Muscle layer of duodenum (tissue), 2 donors: ENCODE results near the gene SLC9C2.
"Not testable (repeated sequence)": the region's sequence is repeated elsewhere in the genome, so short reads cannot be mapped to it uniquely, and the experiment has no call there.

ENCODE experiments used
- H3K27ac ChIP-seq: one replicate; pipeline ENCODE4 v1.7.0; 2013; ENCODE audit warnings: mild to moderate bottlenecking, low read length
- H3K27me3 ChIP-seq: one replicate; pipeline ENCODE4 v1.7.0; 2013; ENCODE audit warnings: low read depth, mild to moderate bottlenecking, control low read depth, low read length
- H3K36me3 ChIP-seq, 2 donors: one replicate each; pipeline ENCODE4 v1.7.0; 2013; ENCODE audit warnings: low read length in 2 of 2, control low read depth in 1 of 2, mild to moderate bottlenecking in 1 of 2; ENCODE audit not compliant: insufficient read depth in 2 of 2, control insufficient read depth in 1 of 2
- H3K4me1 ChIP-seq, 2 donors: one replicate each; pipeline ENCODE4 v1.7.0; 2013; ENCODE audit warnings: low read length in 2 of 2, mild to moderate bottlenecking in 2 of 2, control low read depth in 1 of 2, moderate library complexity in 1 of 2; ENCODE audit not compliant: insufficient read depth in 2 of 2, control insufficient read depth in 1 of 2
- H3K4me3 ChIP-seq, 2 donors: one replicate each; pipeline ENCODE4 v1.7.0; 2013; ENCODE audit warnings: low read length in 2 of 2, low read depth in 1 of 2, mild to moderate bottlenecking in 1 of 2
- H3K9me3 ChIP-seq, 2 donors: one replicate each; pipeline ENCODE4 v1.7.0; 2013; ENCODE audit warnings: low read length in 2 of 2, control low read depth in 1 of 2, mild to moderate bottlenecking in 1 of 2; ENCODE audit not compliant: control insufficient read depth in 1 of 2
- donor health status: healthy.

Gene SLC9C2

GRCh38 chr1:173603056-173603591 is at the start of gene SLC9C2:
TSS of gene SLC9C2 (minus strand) at chr1:173603072. CDS start at chr1:173601776, 1,296 bp downstream.
- no peaks in the 10 kb centered on the region for H3K9me3 ChIP-seq
- no peak within 1 kb of the TSS for H3K27ac ChIP-seq
- H3K36me3 ChIP-seq: no peaks in the 10 kb centered on the region
- no peaks in the 10 kb centered on the region for H3K27me3 ChIP-seq
- peak within 1 kb of the TSS in 1 of 2 donors; percentile 35 for H3K4me3 ChIP-seq
- H3K4me1 ChIP-seq: no peaks in the 10 kb centered on the region

- no peaks in the 10 kb centered on the region for H3K27me3 ChIP-seq
- no peak overlapping the region for H3K4me3 ChIP-seq
- no peak overlapping the region for H3K27ac ChIP-seq
- H3K36me3 ChIP-seq: no peaks in the 10 kb centered on the region
- H3K9me3 ChIP-seq: no peaks in the 10 kb centered on the region
- no peaks in the 10 kb centered on the region for H3K4me1 ChIP-seq
Measured at GRCh38 chr1:173648880-173649605, 46.2 kb upstream of the SLC9C2 start.

DNA sequence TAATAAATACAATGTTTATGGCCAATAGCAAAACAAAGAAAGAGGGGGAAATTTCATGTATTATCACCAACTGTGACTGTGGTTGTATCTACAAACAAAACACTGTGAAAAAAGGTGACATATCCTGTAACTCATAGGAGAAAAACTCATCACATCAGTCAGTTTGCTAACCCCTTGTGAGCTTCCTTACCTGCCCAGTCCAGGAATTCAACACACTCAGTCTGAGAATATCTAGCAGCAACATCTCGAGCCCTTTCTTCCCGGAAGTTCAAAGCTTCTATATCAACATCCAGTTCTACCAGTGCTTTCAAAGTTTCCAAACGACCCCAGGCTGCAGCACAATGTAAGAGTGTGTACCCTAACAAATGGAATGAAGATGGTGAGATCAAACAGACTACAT is 43.8 kb upstream of the SLC9C2 start:
- Histone ChIP-seq H3K9me3 (no peaks in the 10 kb centered on the region), H3K4me1 (no peaks in the 10 kb centered on the region), H3K36me3 (no peaks in the 10 kb centered on the region), H3K27me3 (no peaks in the 10 kb centered on the region), H3K4me3 (no peak overlapping the region), H3K27ac (no peak overlapping the region)

GRCh38 chr1:173642450-173643139 is 39.7 kb upstream of the SLC9C2 start:
- not testable (repeated sequence) for H3K36me3 ChIP-seq, H3K4me3 ChIP-seq, H3K9me3 ChIP-seq, H3K27me3 ChIP-seq, H3K27ac ChIP-seq, H3K4me1 ChIP-seq

- Histone ChIP-seq H3K27ac (no peak overlapping the region), H3K36me3 (no peaks in the 10 kb centered on the region), H3K4me3 (no peak overlapping the region), H3K4me1 (no peaks in the 10 kb centered on the region), H3K27me3 (no peaks in the 10 kb centered on the region), H3K9me3 (peaks cover 0 to 6% of the 10 kb centered on the region in 2 donors)
Measured at GRCh38 chr1:173639102-173639501, 36.2 kb upstream of the SLC9C2 start.

GRCh38 chr1:173638043-173639021 is 35.5 kb upstream of the SLC9C2 start:
- H3K27ac ChIP-seq: no peak overlapping the region
- no peaks in the 10 kb centered on the region for H3K4me1 ChIP-seq
- H3K36me3 ChIP-seq: no peaks in the 10 kb centered on the region
- peaks cover 0 to 6% of the 10 kb centered on the region in 2 donors for H3K9me3 ChIP-seq
- no peaks in the 10 kb centered on the region for H3K27me3 ChIP-seq
- no peak overlapping the region for H3K4me3 ChIP-seq

GRCh38 chr1:173637236-173638042 is 34.6 kb upstream of the SLC9C2 start:
- H3K4me1 ChIP-seq, H3K36me3 ChIP-seq, H3K27ac ChIP-seq, H3K27me3 ChIP-seq, H3K4me3 ChIP-seq, H3K9me3 ChIP-seq: not testable (repeated sequence)

DNA sequence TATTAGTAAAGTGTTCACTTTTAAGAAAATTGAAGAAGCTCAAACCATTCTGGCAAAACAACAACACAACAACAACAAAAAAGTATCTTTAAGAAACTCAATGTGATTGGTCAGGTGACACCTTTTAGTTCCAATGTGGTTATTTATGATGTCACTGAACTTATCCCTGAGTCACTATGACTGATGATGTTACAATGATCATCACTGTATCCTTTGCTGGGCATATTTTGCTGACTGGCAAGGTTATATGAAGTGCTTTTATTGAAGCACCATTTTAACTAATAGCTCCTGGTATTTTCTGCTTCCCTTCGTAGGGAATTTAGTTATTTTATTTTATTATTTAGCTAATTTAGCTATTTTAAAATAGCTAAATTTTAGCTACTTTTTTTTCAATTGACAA is 32.2 kb upstream of the SLC9C2 start, which contains the start of gene TEX50:
TSS of gene TEX50 (plus strand) at position 223 of the 400 bp plus-strand sequence. CDS start 184 bp downstream, outside the sequence.
- H3K27ac ChIP-seq: no peak within 1 kb of the TSS
- no peak within 1 kb of the TSS for H3K4me3 ChIP-seq
- peaks cover 0 to 6% of the 10 kb centered on the region in 2 donors for H3K9me3 ChIP-seq
- no peaks in the 10 kb centered on the region for H3K36me3 ChIP-seq
- H3K27me3 ChIP-seq: no peaks in the 10 kb centered on the region
- H3K4me1 ChIP-seq: no peaks in the 10 kb centered on the region

DNA sequence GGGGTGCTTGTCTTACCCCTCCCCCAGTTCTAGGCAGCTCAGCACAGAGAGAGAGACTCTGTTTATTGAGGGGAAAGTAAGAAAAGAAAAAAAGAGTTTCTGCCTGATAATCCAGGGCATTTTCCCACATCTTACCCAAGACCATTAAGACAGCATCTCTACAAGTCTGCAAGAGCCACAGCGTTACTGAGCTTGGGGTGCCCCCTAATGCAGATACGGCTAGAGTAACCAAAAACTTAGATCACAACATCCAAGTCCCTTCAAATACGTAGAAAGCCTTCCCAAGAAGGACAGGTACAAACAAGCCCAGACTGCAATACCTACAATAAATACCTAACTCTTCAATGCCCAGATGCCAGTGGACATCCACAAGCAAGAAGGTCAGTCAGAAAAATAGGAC is 26.0 kb upstream of the SLC9C2 start:
- Histone ChIP-seq H3K4me1 (no peaks in the 10 kb centered on the region), H3K27ac (no peak overlapping the region), H3K4me3 (no peak overlapping the region), H3K27me3 (no peaks in the 10 kb centered on the region), H3K9me3 (no peaks in the 10 kb centered on the region), H3K36me3 (no peaks in the 10 kb centered on the region)

- no peaks in the 10 kb centered on the region for H3K27me3 ChIP-seq
- H3K36me3 ChIP-seq: no peaks in the 10 kb centered on the region
- H3K27ac ChIP-seq: no peak overlapping the region
- no peaks in the 10 kb centered on the region for H3K9me3 ChIP-seq
- H3K4me3 ChIP-seq: no peak overlapping the region
- no peaks in the 10 kb centered on the region for H3K4me1 ChIP-seq
Measured at GRCh38 chr1:173627269-173627668, 24.4 kb upstream of the SLC9C2 start.
